ENCODE results near the gene GOLGA7B.

GRCh38 chr10:97850446-97850845 is 803 bp downstream of the GOLGA7B start:
- TF ChIP-seq, protein P1, sequence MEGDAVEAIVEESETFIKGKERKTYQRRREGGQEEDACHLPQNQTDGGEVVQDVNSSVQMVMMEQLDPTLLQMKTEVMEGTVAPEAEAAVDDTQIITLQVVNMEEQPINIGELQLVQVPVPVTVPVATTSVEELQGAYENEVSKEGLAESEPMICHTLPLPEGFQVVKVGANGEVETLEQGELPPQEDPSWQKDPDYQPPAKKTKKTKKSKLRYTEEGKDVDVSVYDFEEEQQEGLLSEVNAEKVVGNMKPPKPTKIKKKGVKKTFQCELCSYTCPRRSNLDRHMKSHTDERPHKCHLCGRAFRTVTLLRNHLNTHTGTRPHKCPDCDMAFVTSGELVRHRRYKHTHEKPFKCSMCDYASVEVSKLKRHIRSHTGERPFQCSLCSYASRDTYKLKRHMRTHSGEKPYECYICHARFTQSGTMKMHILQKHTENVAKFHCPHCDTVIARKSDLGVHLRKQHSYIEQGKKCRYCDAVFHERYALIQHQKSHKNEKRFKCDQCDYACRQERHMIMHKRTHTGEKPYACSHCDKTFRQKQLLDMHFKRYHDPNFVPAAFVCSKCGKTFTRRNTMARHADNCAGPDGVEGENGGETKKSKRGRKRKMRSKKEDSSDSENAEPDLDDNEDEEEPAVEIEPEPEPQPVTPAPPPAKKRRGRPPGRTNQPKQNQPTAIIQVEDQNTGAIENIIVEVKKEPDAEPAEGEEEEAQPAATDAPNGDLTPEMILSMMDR (IDR thresholded peaks at IDR 0.05; ENCODE audit: low read depth, low read length, poor library complexity, severe bottlenecking) = no peak
- TF ChIP-seq EZH2phosphoT487 (IDR thresholded peaks at IDR 0.05; ENCODE audit: borderline replicate concordance, low read length) = no peak

Data from DOHH2 (cell line).